Caki2 (cell line): ENCODE results near the gene BDH1. TPM values are rescaled to one million over a fixed set of nuclear protein-coding genes. Genes with fewer than 3 reads are reported as not detected.

Experiments used
- DNase-seq: peaks from one replicate; pipeline ENCODE4 v3.0.0-alpha.2; 2015; ENCODE audit warnings: low read depth
- in situ Hi-C: cut with HindIII; loops from 2 replicates; pipeline ENCODE4 v1.10.0; 2016; ENCODE audit warnings: low sequenced_read_pairs, low pct_unique_long_range_greater_than_20kb, mixed read lengths
- total RNA-seq: library from RNA; depleted of rRNA; stranded (reverse); fragments of >200 nt; shearing (Covaris generic); gene quantifications from 2 replicates; pipeline ENCODE4 v1.2.3, GENCODE V29; 2014; ENCODE audit warnings: low replicate concordance

Gene BDH1
- total RNA-seq, 1 experiment from 2014 or later = 0.34 TPM

- no peak for DNase-seq
- in situ Hi-C loops = no loop called here
Measured at GRCh38 chr3:197561926-197562325, 6.2 kb upstream of the BDH1 start.

- no peak for DNase-seq
Measured at GRCh38 chr3:197559651-197560050, 3.9 kb upstream of the BDH1 start.

GRCh38 chr3:197554562-197555280 lies 1.0 kb downstream of the BDH1 start:
- DNase-seq = peak; percentile 98
- in situ Hi-C loops = no loop called here

More at GRCh38 chr3:197559651-197560050, 3.9 kb upstream of the BDH1 start:
- in situ Hi-C loops = no loop called here

- in situ Hi-C loops = no loop called here
- no peak for DNase-seq
Measured at GRCh38 chr3:197554196-197554561, 1.6 kb downstream of the BDH1 start.

GRCh38 chr3:197552198-197552597 lies 3.6 kb downstream of the BDH1 start:
- in situ Hi-C loops = no loop called here
- no peak for DNase-seq

- DNase-seq = no peak
- in situ Hi-C loops = no loop called here
Measured at GRCh38 chr3:197550489-197550888, 5.3 kb downstream of the BDH1 start.

- in situ Hi-C loops = no loop called here
- DNase-seq = no peak
Measured at GRCh38 chr3:197549261-197549885, 6.4 kb downstream of the BDH1 start.

- in situ Hi-C loops = no loop called here
- no peak for DNase-seq
Measured at GRCh38 chr3:197547306-197548011, 8.3 kb downstream of the BDH1 start.

GRCh38 chr3:197546307-197547085 lies 9.3 kb downstream of the BDH1 start:
- in situ Hi-C loops = no loop called here
- no peak for DNase-seq

GRCh38 chr3:197545571-197545970 lies 10.2 kb downstream of the BDH1 start:
- no peak for DNase-seq
- in situ Hi-C loops = no loop called here

GRCh38 chr3:197545101-197545500 lies 10.7 kb downstream of the BDH1 start:
- DNase-seq = no peak
- in situ Hi-C loops = no loop called here

GRCh38 chr3:197542741-197543454 lies 12.9 kb downstream of the BDH1 start:
- in situ Hi-C loops = no loop called here
- DNase-seq = no peak

- in situ Hi-C loops = no loop called here
- no peak for DNase-seq
Measured at GRCh38 chr3:197541756-197542539, 13.8 kb downstream of the BDH1 start.

GRCh38 chr3:197540961-197541377 lies 14.8 kb downstream of the BDH1 start:
- no peak for DNase-seq
- in situ Hi-C loops = no loop called here

GRCh38 chr3:197539651-197540051 lies 16.1 kb downstream of the BDH1 start:
- in situ Hi-C loops = no loop called here

GRCh38 chr3:197533927-197534725 lies 21.6 kb downstream of the BDH1 start:
- in situ Hi-C loops = no loop called here
- DNase-seq = no peak

More at GRCh38 chr3:197539651-197540051, 16.1 kb downstream of the BDH1 start:
- DNase-seq = no peak

GRCh38 chr3:197533396-197533795 lies 22.4 kb downstream of the BDH1 start:
- in situ Hi-C loops = no loop called here
- no peak for DNase-seq
